IPS-18a (cell line): ENCODE results near the gene CNTN4.

Experiments
- H3K27ac ChIP-seq: one replicate; pipeline ENCODE4 v1.5.1; 2013; ENCODE audit warnings: low read length
- H3K27me3 ChIP-seq: one replicate; pipeline ENCODE4 v1.6.1; 2013; ENCODE audit warnings: mild to moderate bottlenecking, low read length; ENCODE audit not compliant: control insufficient read depth, insufficient read depth
- H3K36me3 ChIP-seq: one replicate; pipeline ENCODE4 v1.6.1; 2013; ENCODE audit warnings: low read depth, low read length; ENCODE audit not compliant: control insufficient read depth
- H3K4me1 ChIP-seq: one replicate; pipeline ENCODE4 v1.6.1; 2013; ENCODE audit warnings: low read depth, low read length; ENCODE audit not compliant: control insufficient read depth
- H3K4me3 ChIP-seq: one replicate; pipeline ENCODE4 v1.5.1; 2013; ENCODE audit warnings: low read length
- H3K9ac ChIP-seq: one replicate; pipeline ENCODE4 v1.6.1; 2013; ENCODE audit warnings: mild to moderate bottlenecking, low read length, moderate library complexity
- H3K9me3 ChIP-seq: one replicate; pipeline ENCODE4 v1.6.1; 2013; ENCODE audit warnings: low read depth, low read length; ENCODE audit not compliant: control insufficient read depth

Gene CNTN4

GRCh38 chr3:2274526-2274925 lies 175.9 kb downstream of the CNTN4 start:
- no peak overlapping the region for H3K27ac ChIP-seq
- H3K9me3 ChIP-seq = no peaks in the 10 kb centered on the region
- H3K9ac ChIP-seq = no peak overlapping the region
- no peaks in the 10 kb centered on the region for H3K27me3 ChIP-seq
- H3K4me3 ChIP-seq = no peak overlapping the region
- H3K36me3 ChIP-seq = no peaks in the 10 kb centered on the region
- peaks cover 16% of the 10 kb centered on the region for H3K4me1 ChIP-seq

- H3K4me3 ChIP-seq = no peak overlapping the region
- H3K36me3 ChIP-seq = no peaks in the 10 kb centered on the region
- no peaks in the 10 kb centered on the region for H3K9me3 ChIP-seq
- H3K9ac ChIP-seq = no peak overlapping the region
- no peaks in the 10 kb centered on the region for H3K27me3 ChIP-seq
- H3K27ac ChIP-seq = no peak overlapping the region
- no peaks in the 10 kb centered on the region for H3K4me1 ChIP-seq
These were observed 185.2 kb downstream of the CNTN4 start for GRCh38 chr3:2283818-2284217.

GRCh38 chr3:2300938-2301337 lies 202.3 kb downstream of the CNTN4 start:
- Histone ChIP-seq H3K4me3 (no peak overlapping the region), H3K9me3 (no peaks in the 10 kb centered on the region), H3K4me1 (peaks cover 12% of the 10 kb centered on the region), H3K27ac (no peak overlapping the region), H3K27me3 (no peaks in the 10 kb centered on the region), H3K9ac (no peak overlapping the region), H3K36me3 (no peaks in the 10 kb centered on the region)

DNA sequence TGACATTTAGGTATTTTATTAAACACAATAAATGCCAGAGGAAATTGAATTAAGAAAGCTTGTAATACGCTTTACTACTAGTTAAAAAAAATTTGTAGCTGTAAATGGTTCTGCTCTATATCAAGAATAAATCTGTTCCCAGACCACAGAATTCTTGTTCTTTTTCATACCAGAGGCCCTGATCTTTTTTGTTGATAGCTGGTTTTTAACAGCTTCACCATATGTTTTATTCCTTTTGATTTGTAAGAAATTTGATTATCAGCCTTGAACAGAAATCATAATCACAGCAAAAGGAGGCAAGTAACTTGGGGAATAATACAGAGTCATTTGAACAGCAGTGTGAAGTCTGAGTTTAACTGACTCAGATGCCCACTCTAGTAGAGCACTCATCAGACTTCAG lies 202.7 kb downstream of the CNTN4 start:
- Histone ChIP-seq H3K36me3 (no peaks in the 10 kb centered on the region), H3K9me3 (no peaks in the 10 kb centered on the region), H3K27me3 (no peaks in the 10 kb centered on the region), H3K4me1 (peaks cover 12% of the 10 kb centered on the region), H3K27ac (no peak overlapping the region), H3K9ac (no peak overlapping the region), H3K4me3 (no peak overlapping the region)

DNA sequence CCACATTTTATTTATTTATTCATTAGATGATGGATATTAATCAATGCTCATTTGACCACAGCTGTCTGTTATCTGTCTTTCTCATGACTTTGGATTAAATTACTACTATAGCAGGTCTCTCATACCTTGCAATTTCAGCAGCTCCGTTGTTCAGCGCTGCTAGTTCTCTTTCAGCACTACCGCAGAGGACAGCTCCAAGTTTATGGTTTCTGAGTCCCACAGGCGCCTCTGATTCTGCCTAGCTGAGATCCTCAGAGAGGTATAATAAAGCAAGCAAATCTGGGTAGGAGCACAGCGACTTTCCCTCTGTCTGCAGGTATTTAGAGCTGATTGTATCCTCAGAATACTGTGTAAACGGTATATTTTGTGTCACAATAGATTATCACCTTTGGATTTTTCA lies 204.9 kb downstream of the CNTN4 start:
- H3K4me3 ChIP-seq = no peak overlapping the region
- H3K36me3 ChIP-seq = no peaks in the 10 kb centered on the region
- peaks cover 12% of the 10 kb centered on the region for H3K4me1 ChIP-seq
- no peaks in the 10 kb centered on the region for H3K27me3 ChIP-seq
- no peaks in the 10 kb centered on the region for H3K9me3 ChIP-seq
- no peak overlapping the region for H3K9ac ChIP-seq
- no peak overlapping the region for H3K27ac ChIP-seq

- no peaks in the 10 kb centered on the region for H3K27me3 ChIP-seq
- no peak overlapping the region for H3K4me3 ChIP-seq
- H3K9ac ChIP-seq = no peak overlapping the region
These were observed 212.4 kb downstream of the CNTN4 start for GRCh38 chr3:2311022-2311421.

GRCh38 chr3:2317521-2317920 lies 218.9 kb downstream of the CNTN4 start:
- H3K27me3 ChIP-seq = no peaks in the 10 kb centered on the region
- no peaks in the 10 kb centered on the region for H3K4me1 ChIP-seq
- no peaks in the 10 kb centered on the region for H3K9me3 ChIP-seq
- H3K36me3 ChIP-seq = no peaks in the 10 kb centered on the region
- H3K4me3 ChIP-seq = no peak overlapping the region
- H3K27ac ChIP-seq = no peak overlapping the region
- no peak overlapping the region for H3K9ac ChIP-seq

More at GRCh38 chr3:2311022-2311421, 212.4 kb downstream of the CNTN4 start:
- H3K36me3 ChIP-seq = no peaks in the 10 kb centered on the region
- no peaks in the 10 kb centered on the region for H3K4me1 ChIP-seq
- no peaks in the 10 kb centered on the region for H3K9me3 ChIP-seq
- no peak overlapping the region for H3K27ac ChIP-seq

- Histone ChIP-seq H3K9ac (no peak overlapping the region), H3K27ac (no peak overlapping the region), H3K9me3 (no peaks in the 10 kb centered on the region), H3K27me3 (no peaks in the 10 kb centered on the region), H3K36me3 (no peaks in the 10 kb centered on the region), H3K4me1 (peaks cover 3% of the 10 kb centered on the region), H3K4me3 (no peak overlapping the region)
These were observed 236.3 kb downstream of the CNTN4 start for GRCh38 chr3:2334921-2335320.

DNA sequence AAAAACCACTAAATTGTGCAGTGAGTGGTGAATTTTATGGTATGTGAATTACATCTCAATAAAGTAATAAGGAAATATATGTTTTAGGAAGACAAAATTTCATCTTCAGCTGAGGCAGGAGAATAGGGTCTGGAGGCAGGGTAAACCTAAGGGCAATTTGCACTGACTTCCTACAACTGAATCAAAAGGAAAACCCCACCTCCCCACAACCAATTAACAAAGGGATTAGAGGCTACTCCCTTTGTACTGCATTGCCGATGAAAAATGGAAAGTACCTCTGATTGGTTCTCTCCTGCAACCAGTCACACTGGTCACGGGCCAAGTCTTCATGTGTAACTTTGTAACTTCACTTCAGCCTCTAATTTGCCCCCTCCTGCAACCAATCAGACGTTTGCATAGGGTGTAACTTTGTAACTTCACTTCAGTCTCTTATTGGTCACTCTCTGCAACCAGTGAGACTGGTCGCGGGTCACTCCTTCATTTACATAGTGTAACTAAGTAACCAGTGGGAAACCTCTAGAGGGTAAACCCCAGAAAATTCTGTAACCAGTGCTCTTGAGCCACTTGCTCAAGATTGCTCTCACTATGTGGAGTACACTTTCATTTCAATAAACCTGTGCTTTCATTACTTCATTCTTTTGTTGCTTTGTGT lies 244.5 kb downstream of the CNTN4 start:
- Histone ChIP-seq H3K36me3 (no peaks in the 10 kb centered on the region), H3K27me3 (no peaks in the 10 kb centered on the region), H3K9me3 (no peaks in the 10 kb centered on the region), H3K4me3 (no peak overlapping the region), H3K27ac (no peak overlapping the region), H3K9ac (no peak overlapping the region), H3K4me1 (peaks cover 3% of the 10 kb centered on the region)

DNA sequence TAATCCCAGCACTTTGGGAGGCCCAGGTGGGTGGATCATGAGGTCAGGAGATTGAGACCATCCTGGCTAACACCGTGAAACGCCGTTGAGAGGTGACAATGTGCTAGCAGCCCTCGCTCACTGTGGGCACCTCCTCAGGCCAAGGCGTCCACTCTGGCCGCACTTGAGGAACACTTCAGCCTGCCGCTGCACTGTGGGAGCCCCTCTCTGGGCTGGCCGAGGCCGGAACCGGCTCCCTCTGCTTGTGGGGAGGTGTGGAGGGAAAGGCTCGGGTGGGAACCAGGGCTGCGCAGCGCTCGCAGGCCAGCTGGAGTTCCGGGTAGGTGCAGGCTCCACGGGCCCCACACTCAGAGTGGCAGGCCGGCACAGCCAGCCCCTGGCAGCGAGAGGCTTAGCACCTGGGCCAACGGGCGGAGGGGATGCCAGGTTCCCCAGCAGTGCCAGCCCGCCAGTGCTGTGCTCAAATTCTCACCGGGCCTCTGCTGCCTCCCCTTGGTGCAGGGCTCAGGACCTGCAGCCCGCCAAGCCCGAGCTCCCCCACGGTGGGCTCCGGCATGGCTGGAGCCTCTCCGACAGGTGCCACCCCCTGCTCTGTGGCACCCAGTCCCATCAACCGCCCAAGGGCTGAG lies 253.6 kb downstream of the CNTN4 start:
- no peak overlapping the region for H3K9ac ChIP-seq
- no peak overlapping the region for H3K27ac ChIP-seq
- no peaks in the 10 kb centered on the region for H3K27me3 ChIP-seq
- no peaks in the 10 kb centered on the region for H3K9me3 ChIP-seq
- H3K4me1 ChIP-seq = peaks cover 19% of the 10 kb centered on the region
- H3K36me3 ChIP-seq = no peaks in the 10 kb centered on the region
- no peak overlapping the region for H3K4me3 ChIP-seq

- Histone ChIP-seq H3K9me3 (no peaks in the 10 kb centered on the region), H3K27ac (no peak overlapping the region), H3K9ac (no peak overlapping the region), H3K27me3 (no peaks in the 10 kb centered on the region), H3K4me3 (no peak overlapping the region), H3K4me1 (peaks cover 12% of the 10 kb centered on the region), H3K36me3 (no peaks in the 10 kb centered on the region)
These were observed 256.0 kb downstream of the CNTN4 start for GRCh38 chr3:2354702-2355101.

DNA sequence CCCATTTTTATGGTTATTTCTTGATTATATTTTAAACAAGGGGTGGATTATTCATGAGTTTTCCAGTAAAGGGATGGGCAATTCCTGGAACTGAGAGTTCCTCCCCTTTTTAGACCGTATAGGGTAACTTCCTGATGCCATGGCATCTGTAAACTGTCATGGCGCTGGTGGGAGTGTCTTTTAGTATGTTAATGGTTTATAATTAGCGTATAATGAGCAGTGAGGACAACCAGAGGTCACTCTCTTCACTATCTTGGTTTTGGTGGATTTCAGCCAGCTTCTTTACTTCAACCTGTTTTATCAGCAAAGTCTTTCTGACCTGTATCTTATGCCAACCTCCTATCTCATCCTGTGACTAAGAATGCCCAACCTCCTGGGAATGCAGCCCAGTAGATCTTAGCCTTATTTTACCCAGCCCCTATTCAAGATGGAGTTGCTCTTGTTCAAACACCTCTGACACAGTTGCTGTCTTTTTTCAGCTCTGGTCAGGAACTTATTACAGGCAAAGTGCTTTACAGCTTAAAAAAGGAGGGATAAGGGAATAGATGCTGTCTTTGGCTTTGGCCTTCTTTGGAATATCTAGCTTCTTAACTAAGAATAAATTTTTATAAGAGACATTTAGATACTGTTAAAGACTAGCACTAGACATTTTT lies 257.8 kb downstream of the CNTN4 start:
- H3K4me1 ChIP-seq = peaks cover 12% of the 10 kb centered on the region
- no peak overlapping the region for H3K27ac ChIP-seq
- no peaks in the 10 kb centered on the region for H3K27me3 ChIP-seq
- no peaks in the 10 kb centered on the region for H3K36me3 ChIP-seq
- no peak overlapping the region for H3K9ac ChIP-seq
- no peak overlapping the region for H3K4me3 ChIP-seq
- no peaks in the 10 kb centered on the region for H3K9me3 ChIP-seq
